Mesenchymal stem cell (in vitro differentiated cells and primary cell): Measurements from ENCODE around the gene IGSF9.

Source experiments
- DNase-seq: peaks from one replicate; pipeline ENCODE4 v3.0.0-alpha.2; 2013
- H2AFZ ChIP-seq: one replicate; pipeline ENCODE4 v1.6.1; 2013; ENCODE audit warnings: low read depth, mild to moderate bottlenecking, control low read depth, inconsistent platforms, low read length, moderate library complexity
- H2AK5ac ChIP-seq: 2 replicates; pipeline ENCODE4 v1.6.1; 2013; ENCODE audit warnings: low read length, moderate library complexity, mild to moderate bottlenecking, inconsistent platforms; ENCODE audit not compliant: severe bottlenecking
- H2BK120ac ChIP-seq: one replicate; pipeline ENCODE4 v1.6.1; 2013; ENCODE audit warnings: low read depth, mild to moderate bottlenecking, inconsistent platforms, low read length, moderate library complexity
- H2BK12ac ChIP-seq, 2 experiments: one replicate each; pipeline ENCODE4 v1.6.1; 2013; ENCODE audit warnings: inconsistent platforms in 2 of 2, low read length in 2 of 2, mild to moderate bottlenecking in 2 of 2, moderate library complexity in 2 of 2, control low read depth in 1 of 2
- H2BK15ac ChIP-seq: one replicate; pipeline ENCODE4 v1.6.1; 2013; ENCODE audit warnings: mild to moderate bottlenecking, low read depth, inconsistent platforms; ENCODE audit not compliant: poor library complexity, severe bottlenecking
- H2BK5ac ChIP-seq: 2 replicates; pipeline ENCODE4 v1.6.1; 2013; ENCODE audit warnings: low read depth, mild to moderate bottlenecking, low read length, control low read depth, inconsistent platforms; ENCODE audit not compliant: poor library complexity, severe bottlenecking
- H3K14ac ChIP-seq, 2 experiments: one replicate each; pipeline ENCODE4 v1.6.1; 2013; ENCODE audit warnings: inconsistent platforms in 2 of 2, low read length in 2 of 2, control low read depth in 1 of 2, mild to moderate bottlenecking in 1 of 2, moderate library complexity in 1 of 2
- H3K18ac ChIP-seq, 2 experiments: one replicate each; pipeline ENCODE4 v1.6.1; 2013; ENCODE audit warnings: inconsistent platforms in 2 of 2, low read length in 2 of 2, control low read depth in 1 of 2, low read depth in 1 of 2, mild to moderate bottlenecking in 1 of 2
- H3K23ac ChIP-seq, 2 experiments: one replicate each; pipeline ENCODE4 v1.6.1; 2013; ENCODE audit warnings: inconsistent platforms in 2 of 2, low read length in 2 of 2, mild to moderate bottlenecking in 2 of 2, moderate library complexity in 2 of 2, control low read depth in 1 of 2
- H3K27ac ChIP-seq: 2 replicates; pipeline ENCODE4 v1.5.1; 2013; ENCODE audit warnings: mild to moderate bottlenecking, moderate library complexity, low read length, control low read depth, inconsistent platforms; ENCODE audit not compliant: poor library complexity, severe bottlenecking
- H3K27me3 ChIP-seq, 2 experiments: 2 replicates each; pipeline versions ENCODE4 v1.6.1 to v1.7.0; 2013; ENCODE audit warnings: low read length in 2 of 2, mild to moderate bottlenecking in 2 of 2, moderate library complexity in 2 of 2, control low read depth in 1 of 2, inconsistent platforms in 1 of 2; ENCODE audit not compliant: control insufficient read depth in 1 of 2, insufficient read depth in 1 of 2
- H3K36me3 ChIP-seq, 2 experiments: 2 replicates each; pipeline versions ENCODE4 v1.6.1 to v1.7.0; 2013; ENCODE audit warnings: low read length in 2 of 2, control low read depth in 1 of 2, inconsistent platforms in 1 of 2, low read depth in 1 of 2, mild to moderate bottlenecking in 1 of 2; ENCODE audit not compliant: insufficient read depth in 2 of 2, control insufficient read depth in 1 of 2
- H3K4ac ChIP-seq, 2 experiments: one replicate each; pipeline ENCODE4 v1.6.1; 2013; ENCODE audit warnings: inconsistent platforms in 2 of 2, low read length in 2 of 2, mild to moderate bottlenecking in 2 of 2, moderate library complexity in 2 of 2, control low read depth in 1 of 2, low read depth in 1 of 2
- H3K4me1 ChIP-seq: 2 replicates; pipeline ENCODE4 v1.6.1; 2013; ENCODE audit warnings: low read depth, low read length, control low read depth; ENCODE audit not compliant: control insufficient read depth, insufficient read depth
- H3K4me2 ChIP-seq: 2 replicates; pipeline ENCODE4 v1.6.1; 2013; ENCODE audit warnings: low read length, mild to moderate bottlenecking, inconsistent platforms; ENCODE audit not compliant: poor library complexity, severe bottlenecking
- H3K4me3 ChIP-seq, 2 experiments: 2 replicates each; pipeline versions ENCODE4 v1.5.1 to v1.7.0; 2013; ENCODE audit warnings: low read length in 2 of 2, mild to moderate bottlenecking in 2 of 2, control low read depth in 1 of 2, low read depth in 1 of 2; ENCODE audit not compliant: insufficient read depth in 1 of 2
- H3K79me1 ChIP-seq: replicated peaks from 2 replicates; pipeline ENCODE4 v1.6.1; 2013; ENCODE audit warnings: mild to moderate bottlenecking, control low read depth, low read length, inconsistent platforms; ENCODE audit not compliant: poor library complexity, severe bottlenecking
- H3K9ac ChIP-seq: 2 replicates; pipeline ENCODE4 v1.7.0; 2013; ENCODE audit warnings: mild to moderate bottlenecking, low read length, moderate library complexity
- H3K9me3 ChIP-seq: 2 replicates; pipeline ENCODE4 v1.7.0; 2013; ENCODE audit warnings: mild to moderate bottlenecking, low read length; ENCODE audit not compliant: control insufficient read depth
- H4K8ac ChIP-seq: one replicate; pipeline ENCODE4 v1.6.1; 2013; ENCODE audit warnings: inconsistent platforms, mild to moderate bottlenecking, low read length, moderate library complexity
- H4K91ac ChIP-seq: one replicate; pipeline ENCODE4 v1.6.1; 2013; ENCODE audit warnings: mild to moderate bottlenecking, low read length, inconsistent platforms
- WGBS: methylation state at CpG from one replicate; pipeline ENCODE4 v1.1.7; 2013; ENCODE audit warnings: mixed read lengths; 5-methylcytosine and 5-hydroxymethylcytosine counted together

IGSF9 gene

GRCh38 chr1:159951551-159951950 is 6.1 kb upstream of the IGSF9 start:
- WGBS = 56% methylated on average over 1 of the region's 1 CpG
- Histone ChIP-seq H3K18ac (no peak overlapping the region), H3K9me3 (no peaks in the 10 kb centered on the region), H2BK120ac (no peak overlapping the region), H3K4me2 (no peak overlapping the region), H3K23ac (no peak overlapping the region), H3K4ac (no peak overlapping the region), H3K27ac (no peak overlapping the region), H4K8ac (no peak overlapping the region), H2BK12ac (no peak overlapping the region), H3K14ac (no peak overlapping the region), H4K91ac (no peak overlapping the region), H3K4me3 (no peak overlapping the region), H2BK15ac (no peak overlapping the region), H3K36me3 (no peaks in the 10 kb centered on the region), H3K4me1 (no peaks in the 10 kb centered on the region), H3K9ac (no peak overlapping the region), H3K79me1 (no peaks in the 10 kb centered on the region), H2AFZ (no peak overlapping the region), H2AK5ac (no peak overlapping the region), H2BK5ac (no peak overlapping the region), H3K27me3 (peaks cover 0 to 64% of the 10 kb centered on the region in 2 experiments)
- DNase-seq = no peak

DNA sequence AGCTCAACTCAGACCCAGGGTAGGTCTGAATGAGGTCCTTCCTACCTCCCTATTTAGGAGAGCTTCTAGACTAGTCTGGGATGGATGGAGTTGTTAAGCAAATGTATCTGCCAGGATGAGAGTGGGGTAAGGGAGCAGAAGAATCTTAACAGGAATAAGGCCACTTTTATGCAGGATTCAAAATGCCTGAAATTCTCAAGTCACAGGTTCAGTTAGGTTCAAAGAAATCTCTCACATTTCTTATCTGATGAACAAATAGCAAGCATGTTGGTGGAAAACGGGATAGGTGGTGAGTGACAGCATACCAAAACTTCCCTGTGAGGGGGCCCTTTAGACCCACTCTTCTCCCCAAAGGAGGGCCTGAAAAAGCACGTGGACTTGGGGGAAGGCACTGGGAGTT is 5.6 kb upstream of the IGSF9 start:
- 40% methylated on average over 2 of the region's 2 CpGs for WGBS

GRCh38 chr1:159949981-159950381 is 4.6 kb upstream of the IGSF9 start:
- Histone ChIP-seq H3K14ac (no peak overlapping the region), H3K36me3 (no peaks in the 10 kb centered on the region), H3K9ac (no peak overlapping the region), H2BK15ac (no peak overlapping the region), H3K4me2 (no peak overlapping the region), H3K9me3 (no peaks in the 10 kb centered on the region), H3K27ac (no peak overlapping the region), H2AFZ (no peak overlapping the region), H4K8ac (no peak overlapping the region), H2BK120ac (no peak overlapping the region), H3K4me3 (no peak overlapping the region), H3K18ac (no peak overlapping the region), H2BK5ac (no peak overlapping the region), H3K27me3 (peaks cover 6 to 71% of the 10 kb centered on the region in 2 experiments), H4K91ac (no peak overlapping the region), H3K23ac (no peak overlapping the region), H2AK5ac (no peak overlapping the region), H3K4me1 (peaks cover 8% of the 10 kb centered on the region), H3K4ac (no peak overlapping the region), H3K79me1 (no peaks in the 10 kb centered on the region), H2BK12ac (no peak overlapping the region)
- WGBS = 63% methylated on average over 4 of the region's 4 CpGs
- no peak for DNase-seq

More for the DNA sequence above, 5.6 kb upstream of the IGSF9 start:
- no peak overlapping the region for H2BK15ac ChIP-seq
- H2BK12ac ChIP-seq = no peak overlapping the region
- no peak overlapping the region for H3K4ac ChIP-seq
- no peak overlapping the region for H3K14ac ChIP-seq
- H3K79me1 ChIP-seq = no peaks in the 10 kb centered on the region
- no peak overlapping the region for H3K9ac ChIP-seq
- H2BK120ac ChIP-seq = no peak overlapping the region
- H2AFZ ChIP-seq = no peak overlapping the region
- no peak overlapping the region for H3K27ac ChIP-seq
- H2BK5ac ChIP-seq = no peak overlapping the region
- no peak overlapping the region for H4K8ac ChIP-seq
- no peaks in the 10 kb centered on the region for H3K9me3 ChIP-seq
- no peak overlapping the region for H3K4me3 ChIP-seq
- H3K27me3 ChIP-seq = peaks cover 0 to 66% of the 10 kb centered on the region in 2 experiments
- no peak overlapping the region for H2AK5ac ChIP-seq
- no peaks in the 10 kb centered on the region for H3K36me3 ChIP-seq
- no peak overlapping the region for H3K4me2 ChIP-seq
- no peak overlapping the region for H4K91ac ChIP-seq
- peaks cover 1% of the 10 kb centered on the region for H3K4me1 ChIP-seq
- no peak overlapping the region for H3K18ac ChIP-seq
- no peak for DNase-seq
- no peak overlapping the region for H3K23ac ChIP-seq

DNA sequence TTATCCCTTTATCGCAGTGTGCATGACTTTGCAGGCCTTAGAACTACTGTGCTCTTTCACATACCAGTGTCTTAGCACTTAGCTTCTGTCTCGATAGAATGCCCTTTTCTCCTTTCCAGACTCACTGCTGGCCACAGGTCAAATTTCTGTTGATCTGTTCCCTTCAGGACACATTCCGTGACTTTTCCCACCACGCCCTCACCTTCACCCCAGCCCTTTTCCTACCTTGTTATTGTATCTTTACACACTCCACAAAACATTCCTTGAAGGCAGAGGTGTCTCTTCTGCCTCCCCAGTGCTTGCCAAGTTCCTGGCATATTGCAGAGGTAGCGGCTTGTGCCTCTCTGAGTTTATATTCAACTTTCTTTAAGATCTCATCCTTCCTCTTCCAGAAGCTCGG is 3.7 kb upstream of the IGSF9 start:
- WGBS = 83% methylated on average over 6 of the region's 6 CpGs
- Histone ChIP-seq H3K79me1 (no peaks in the 10 kb centered on the region), H3K4me2 (no peak overlapping the region), H3K27me3 (peaks cover 14 to 79% of the 10 kb centered on the region in 2 experiments), H4K8ac (no peak overlapping the region), H3K14ac (no peak overlapping the region), H2BK120ac (no peak overlapping the region), H2AK5ac (no peak overlapping the region), H3K18ac (no peak overlapping the region), H4K91ac (no peak overlapping the region), H2BK5ac (no peak overlapping the region), H3K36me3 (no peaks in the 10 kb centered on the region), H3K4me3 (no peak overlapping the region), H2BK15ac (no peak overlapping the region), H3K9ac (no peak overlapping the region), H3K4ac (no peak overlapping the region), H2BK12ac (no peak overlapping the region), H3K27ac (no peak overlapping the region), H2AFZ (no peak overlapping the region), H3K23ac (no peak overlapping the region), H3K9me3 (no peaks in the 10 kb centered on the region), H3K4me1 (peaks cover 8% of the 10 kb centered on the region)
- DNase-seq = no peak
